Measurements from ENCODE around the gene PABPC1L. TPM values are rescaled to one million over a fixed set of nuclear protein-coding genes. Genes with fewer than 3 reads are reported as not detected.

PABPC1L gene
- total and polyA plus RNA-seq, 2 donors (not counting 1 experiment from before 2014, with no cell fraction given): 105 to 295 TPM

- Mint-ChIP-seq H3K27me3 (no peaks in the 10 kb centered on the region), H3K4me1 (no peaks in the 10 kb centered on the region), H3K4me3 (no peak overlapping the region), H3K9me3 (ENCODE audit: insufficient read depth) (no peaks in the 10 kb centered on the region), H3K27ac (no peak overlapping the region)
- Histone ChIP-seq H3K36me3 (replicated peaks in 1 of 2; ENCODE audit: control extremely low read depth in 1 of 2, control insufficient read depth in 1 of 2, extremely low read depth in 1 of 2, insufficient read depth in 2 of 2, low read length in 1 of 2) (peaks cover 0 to 68% of the 10 kb centered on the region in 2 experiments), H3K9me3 (ENCODE audit: control extremely low read depth in 1 of 3, control insufficient read depth in 2 of 3, insufficient read depth in 1 of 3, low read length in 2 of 3) (no peaks in the 10 kb centered on the region), H3K4me1 (ENCODE audit: control insufficient read depth in 2 of 2, insufficient read depth in 2 of 2, low read length in 2 of 2) (no peaks in the 10 kb centered on the region), H3K79me2 (ENCODE audit: control insufficient read depth, insufficient read depth, low read length) (no peaks in the 10 kb centered on the region), H3K9ac (ENCODE audit: low read length) (no peak overlapping the region), H4K20me1 (ENCODE audit: control insufficient read depth, insufficient read depth, low read length, poor library complexity, severe bottlenecking) (peaks cover 5% of the 10 kb centered on the region), H3K4me2 (replicated peaks; ENCODE audit: low read depth, low read length, poor library complexity, severe bottlenecking) (no peak overlapping the region), H3K4me3 (ENCODE audit: control extremely low read depth in 1 of 5, extremely low read depth in 1 of 5, insufficient read depth in 1 of 5, low read depth in 2 of 5, low read length in 4 of 5) (no peak overlapping the region), H3K27me3 (replicated peaks in 1 of 4; ENCODE audit: control extremely low read depth in 1 of 4, control insufficient read depth in 3 of 4, insufficient read depth in 4 of 4, low read length in 3 of 4) (no peaks in the 10 kb centered on the region), H2AFZ (ENCODE audit: insufficient read depth, low read depth, low read length, poor library complexity, severe bottlenecking) (no peak overlapping the region), H3K27ac (ENCODE audit: low read length in 2 of 2) (no peak overlapping the region)
- WGBS (ENCODE audit: insufficient coverage): 95% methylated on average over 7 of the region's 7 CpGs
- CTCF ChIA-PET: interaction anchor here (0.7 kb wide), 2 partner anchors 255 to 353 kb away, joined by 3 read pairs; no protein-coding TSS in a partner anchor
- ATAC-seq (ENCODE audit: low read depth) (no peak), DNase-seq (no peak)
- intact Hi-C loops (cut with micrococcal nuclease): no loop called here
- POLR2A ChIA-PET: no interaction called here
- TF ChIP-seq EZH2 (IDR thresholded peaks at IDR 0.05; ENCODE audit: borderline replicate concordance, insufficient read depth, low read depth, low read length, poor library complexity, severe bottlenecking) (no peak), CTCF (IDR thresholded peaks at IDR 0.05) (no peak)
Measured at GRCh38 chr20:44941120-44941691, 31.3 kb downstream of the PABPC1L start.

GRCh38 chr20:44942264-44942973, 32.6 kb downstream of the PABPC1L start:
- ATAC-seq (ENCODE audit: low read depth) (no peak), DNase-seq (no peak)
- H3K4me3 Mint-ChIP-seq: no peak overlapping the region
- no peaks in the 10 kb centered on the region for H3K4me1 Mint-ChIP-seq
- ChIA-PET POLR2A (no interaction called here), CTCF (interaction anchor here (0.5 to 2.2 kb wide), 3 partner anchors 24 to 431 kb away, joined by 3 to 5 read pairs (median 4); partner anchors contain the start of gene STK4)
- Histone ChIP-seq H3K79me2 (ENCODE audit: control insufficient read depth, insufficient read depth, low read length) (no peaks in the 10 kb centered on the region), H3K4me1 (ENCODE audit: control insufficient read depth in 2 of 2, insufficient read depth in 2 of 2, low read length in 2 of 2) (no peaks in the 10 kb centered on the region), H3K27ac (ENCODE audit: low read length in 2 of 2) (no peak overlapping the region), H2AFZ (ENCODE audit: insufficient read depth, low read depth, low read length, poor library complexity, severe bottlenecking) (no peak overlapping the region), H3K4me3 (ENCODE audit: control extremely low read depth in 1 of 5, extremely low read depth in 1 of 5, insufficient read depth in 1 of 5, low read depth in 2 of 5, low read length in 4 of 5) (no peak overlapping the region), H3K27me3 (replicated peaks in 1 of 4; ENCODE audit: control extremely low read depth in 1 of 4, control insufficient read depth in 3 of 4, insufficient read depth in 4 of 4, low read length in 3 of 4) (no peaks in the 10 kb centered on the region), H3K4me2 (replicated peaks; ENCODE audit: low read depth, low read length, poor library complexity, severe bottlenecking) (no peak overlapping the region), H3K9me3 (ENCODE audit: control extremely low read depth in 1 of 3, control insufficient read depth in 2 of 3, insufficient read depth in 1 of 3, low read length in 2 of 3) (no peaks in the 10 kb centered on the region), H3K9ac (ENCODE audit: low read length) (no peak overlapping the region), H3K36me3 (replicated peaks in 1 of 2; ENCODE audit: control extremely low read depth in 1 of 2, control insufficient read depth in 1 of 2, extremely low read depth in 1 of 2, insufficient read depth in 2 of 2, low read length in 1 of 2) (peaks cover 0 to 69% of the 10 kb centered on the region in 2 experiments), H4K20me1 (ENCODE audit: control insufficient read depth, insufficient read depth, low read length, poor library complexity, severe bottlenecking) (peaks cover 5% of the 10 kb centered on the region)
- H3K27ac Mint-ChIP-seq: no peak overlapping the region
- TF ChIP-seq CTCF (IDR thresholded peaks at IDR 0.05): no peak
- no peak for TF ChIP-seq EZH2 (IDR thresholded peaks at IDR 0.05; ENCODE audit: borderline replicate concordance, insufficient read depth, low read depth, low read length, poor library complexity, severe bottlenecking)
- intact Hi-C loops (cut with micrococcal nuclease): no loop called here
- WGBS (ENCODE audit: insufficient coverage): 99% methylated on average over 3 of the region's 4 CpGs
- no peaks in the 10 kb centered on the region for H3K27me3 Mint-ChIP-seq
- no peaks in the 10 kb centered on the region for H3K9me3 Mint-ChIP-seq (ENCODE audit: insufficient read depth)
